Neural progenitor cell (in vitro differentiated cells): ENCODE results near the gene PRCP. TPM values are rescaled to one million over a fixed set of nuclear protein-coding genes. Genes with fewer than 3 reads are reported as not detected.

Source experiments
- DNase-seq: peaks from one replicate; pipeline ENCODE4 v3.0.0-alpha.2; 2016; ENCODE audit warnings: low spot score
- H2AFZ ChIP-seq: fragments of 200-600 bp; sonication (generic); replicated peaks from 2 replicates; pipeline ENCODE4 v1.6.1; 2016; ENCODE audit warnings: antibody characterized with exemption
- H3F3A ChIP-seq: fragments of 200-600 bp; sonication (generic); 2 replicates; pipeline ENCODE4 v1.6.1; 2016; ENCODE audit warnings: antibody characterized with exemption, low read depth
- H3K27ac ChIP-seq: fragments of 200-600 bp; sonication (generic); 2 replicates; pipeline ENCODE4 v1.5.1; 2016; ENCODE audit warnings: mild to moderate bottlenecking
- H3K27me3 ChIP-seq: fragments of 200-600 bp; sonication (generic); 2 replicates; pipeline ENCODE4 v1.6.1; 2016; ENCODE audit warnings: mild to moderate bottlenecking, moderate library complexity
- H3K36me3 ChIP-seq: fragments of 200-600 bp; sonication (generic); 2 replicates; pipeline ENCODE4 v1.5.1; 2016
- H3K4me1 ChIP-seq: fragments of 200-600 bp; sonication (generic); 2 replicates; pipeline ENCODE4 v1.6.1; 2016; ENCODE audit warnings: mixed run types
- H3K4me2 ChIP-seq: fragments of 200-600 bp; sonication (generic); 2 replicates; pipeline ENCODE4 v1.6.1; 2016
- H3K4me3 ChIP-seq: fragments of 200-600 bp; sonication (generic); 2 replicates; pipeline ENCODE4 v1.5.1; 2016
- H3K79me2 ChIP-seq: fragments of 200-600 bp; sonication (generic); 2 replicates; pipeline ENCODE4 v1.6.1; 2016; ENCODE audit warnings: low read depth
- H3K9ac ChIP-seq: fragments of 200-600 bp; sonication (generic); 2 replicates; pipeline ENCODE4 v1.6.1; 2016
- H3K9me3 ChIP-seq: fragments of 200-600 bp; sonication (generic); 2 replicates; pipeline ENCODE4 v1.5.1; 2016; ENCODE audit warnings: low read depth
- H4K20me1 ChIP-seq: fragments of 200-600 bp; sonication (generic); 2 replicates; pipeline ENCODE4 v1.6.1; 2016; ENCODE audit warnings: low read depth
- H3K27ac Mint-ChIP-seq: 3 replicates; pipeline ENCODE4 v1.8.0; 2021; ENCODE audit warnings: mixed read lengths
- H3K27me3 Mint-ChIP-seq: 2 replicates; pipeline ENCODE4 v1.8.0; 2022; ENCODE audit warnings: low read depth, mild to moderate bottlenecking, inconsistent platforms, moderate library complexity, mixed read lengths; ENCODE audit not compliant: insufficient read depth
- H3K36me3 Mint-ChIP-seq: 3 replicates; pipeline ENCODE4 v1.8.0; 2021; ENCODE audit warnings: mixed read lengths
- H3K4me1 Mint-ChIP-seq: 3 replicates; pipeline ENCODE4 v1.8.0; 2021; ENCODE audit warnings: mixed read lengths
- H3K4me3 Mint-ChIP-seq: 3 replicates; pipeline ENCODE4 v1.8.0; 2021; ENCODE audit warnings: mild to moderate bottlenecking, moderate library complexity, mixed read lengths
- H3K9me3 Mint-ChIP-seq: 3 replicates; pipeline ENCODE4 v1.8.0; 2020; ENCODE audit warnings: mixed read lengths
- EZH2 ChIP-seq: fragments of 200-600 bp; sonication (generic); IDR thresholded peaks from 2 replicates; pipeline ENCODE4 v1.6.1; 2017; ENCODE audit warnings: antibody characterized with exemption, mild to moderate bottlenecking, moderate library complexity
- EZH2phosphoT487 ChIP-seq: fragments of 200-600 bp; sonication (generic); IDR thresholded peaks from 2 replicates; pipeline ENCODE4 v1.6.1; 2017; ENCODE audit warnings: antibody characterized with exemption
- total RNA-seq: library from RNA; depleted of rRNA; stranded (reverse); fragments of >200 nt; gene quantifications from 2 replicates; pipeline ENCODE4 v1.2.3, GENCODE V29; 2015; ENCODE audit warnings: low replicate concordance
- TF ChIP-seq, protein P1 (sequence below): fragments of 200-600 bp; sonication (generic); IDR thresholded peaks from 2 replicates; pipeline ENCODE4 v1.5.1; 2017; ENCODE audit warnings: antibody characterized with exemption, mild to moderate bottlenecking

Gene PRCP
- total RNA-seq, 1 donor from 2014 or later: 67.4 TPM

GRCh38 chr11:82899957-82900276 lies 313 bp downstream of the PRCP start:
- Mint-ChIP-seq H3K4me1 (peaks cover 28% of the 10 kb centered on the region), H3K9me3 (no peaks in the 10 kb centered on the region), H3K36me3 (no peaks in the 10 kb centered on the region), H3K27me3 (peaks cover 2% of the 10 kb centered on the region), H3K27ac (peak overlapping the region; percentile 34), H3K4me3 (peak overlapping the region; percentile 97)
- Histone ChIP-seq H3K9me3 (no peaks in the 10 kb centered on the region), H2AFZ (peak overlapping the region; percentile 90), H3K27me3 (no peaks in the 10 kb centered on the region), H3K4me1 (peaks cover 19% of the 10 kb centered on the region), H3K9ac (peak overlapping the region; percentile 39), H3K4me3 (peak overlapping the region; percentile 67), H3K27ac (no peak overlapping the region), H3K4me2 (peak overlapping the region; percentile 92), H3F3A (peaks cover 18% of the 10 kb centered on the region), H3K79me2 (peaks cover 58% of the 10 kb centered on the region), H3K36me3 (no peaks in the 10 kb centered on the region), H4K20me1 (no peaks in the 10 kb centered on the region)
- TF ChIP-seq, protein P1, sequence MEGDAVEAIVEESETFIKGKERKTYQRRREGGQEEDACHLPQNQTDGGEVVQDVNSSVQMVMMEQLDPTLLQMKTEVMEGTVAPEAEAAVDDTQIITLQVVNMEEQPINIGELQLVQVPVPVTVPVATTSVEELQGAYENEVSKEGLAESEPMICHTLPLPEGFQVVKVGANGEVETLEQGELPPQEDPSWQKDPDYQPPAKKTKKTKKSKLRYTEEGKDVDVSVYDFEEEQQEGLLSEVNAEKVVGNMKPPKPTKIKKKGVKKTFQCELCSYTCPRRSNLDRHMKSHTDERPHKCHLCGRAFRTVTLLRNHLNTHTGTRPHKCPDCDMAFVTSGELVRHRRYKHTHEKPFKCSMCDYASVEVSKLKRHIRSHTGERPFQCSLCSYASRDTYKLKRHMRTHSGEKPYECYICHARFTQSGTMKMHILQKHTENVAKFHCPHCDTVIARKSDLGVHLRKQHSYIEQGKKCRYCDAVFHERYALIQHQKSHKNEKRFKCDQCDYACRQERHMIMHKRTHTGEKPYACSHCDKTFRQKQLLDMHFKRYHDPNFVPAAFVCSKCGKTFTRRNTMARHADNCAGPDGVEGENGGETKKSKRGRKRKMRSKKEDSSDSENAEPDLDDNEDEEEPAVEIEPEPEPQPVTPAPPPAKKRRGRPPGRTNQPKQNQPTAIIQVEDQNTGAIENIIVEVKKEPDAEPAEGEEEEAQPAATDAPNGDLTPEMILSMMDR: no peak
- TF ChIP-seq EZH2phosphoT487 (no peak), EZH2 (no peak)
- DNase-seq: no peak

- H3K4me3 Mint-ChIP-seq: peak overlapping the region; percentile 97
- H3K27me3 ChIP-seq: no peaks in the 10 kb centered on the region
- peaks cover 19% of the 10 kb centered on the region for H3K4me1 ChIP-seq
- no peak for TF ChIP-seq EZH2phosphoT487
- TF ChIP-seq EZH2: no peak
- TF ChIP-seq, protein P1: no peak
- peaks cover 28% of the 10 kb centered on the region for H3K4me1 Mint-ChIP-seq
- peak overlapping the region; percentile 34 for H3K27ac Mint-ChIP-seq
- no peaks in the 10 kb centered on the region for H3K9me3 ChIP-seq
- peak overlapping the region; percentile 90 for H2AFZ ChIP-seq
- peaks cover 52% of the 10 kb centered on the region for H3K79me2 ChIP-seq
- H3K4me2 ChIP-seq: peak overlapping the region; percentile 92
- H3K36me3 Mint-ChIP-seq: no peaks in the 10 kb centered on the region
- no peaks in the 10 kb centered on the region for H3K9me3 Mint-ChIP-seq
- H3K36me3 ChIP-seq: no peaks in the 10 kb centered on the region
- no peak overlapping the region for H3K27ac ChIP-seq
- no peak overlapping the region for H3K9ac ChIP-seq
- H3K27me3 Mint-ChIP-seq: peaks cover 2% of the 10 kb centered on the region
- H3K4me3 ChIP-seq: peak overlapping the region; percentile 67
- H4K20me1 ChIP-seq: no peaks in the 10 kb centered on the region
- H3F3A ChIP-seq: peaks cover 18% of the 10 kb centered on the region
- no peak for DNase-seq
Observed at GRCh38 chr11:82899186-82899820, 927 bp downstream of the PRCP start.

DNA sequence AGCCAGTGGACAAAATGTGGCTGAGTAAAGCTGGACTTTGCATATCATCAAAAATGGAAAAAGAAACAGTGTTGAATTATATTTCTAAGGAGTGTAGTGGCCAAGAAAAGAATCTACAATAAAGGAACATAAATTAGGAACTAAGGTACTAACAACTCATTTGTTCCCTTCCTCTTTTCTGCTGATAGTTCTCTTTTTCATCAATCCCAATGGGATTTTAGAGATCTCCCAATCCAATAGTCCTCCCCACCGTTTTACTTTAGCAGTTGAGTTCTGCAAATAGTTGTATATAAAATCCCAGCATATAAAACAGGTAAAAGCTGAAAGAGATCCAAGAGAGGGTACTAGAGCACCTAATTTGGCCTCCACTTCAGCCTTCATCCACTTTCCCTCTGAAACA lies 2.0 kb downstream of the PRCP start:
- no peaks in the 10 kb centered on the region for H3K36me3 Mint-ChIP-seq

More for the DNA sequence above, 2.0 kb downstream of the PRCP start:
- no peak overlapping the region for H3K27ac Mint-ChIP-seq
- no peak for DNase-seq
- TF ChIP-seq, protein P1: no peak
- TF ChIP-seq EZH2phosphoT487: no peak
- TF ChIP-seq EZH2: no peak
- H4K20me1 ChIP-seq: no peaks in the 10 kb centered on the region
- no peak overlapping the region for H3K4me3 Mint-ChIP-seq
- no peaks in the 10 kb centered on the region for H3K27me3 ChIP-seq
- peaks cover 28% of the 10 kb centered on the region for H3K4me1 Mint-ChIP-seq
- no peak overlapping the region for H3K9ac ChIP-seq
- no peaks in the 10 kb centered on the region for H3K9me3 Mint-ChIP-seq
- H2AFZ ChIP-seq: no peak overlapping the region
- no peak overlapping the region for H3K27ac ChIP-seq
- H3K27me3 Mint-ChIP-seq: peaks cover 2% of the 10 kb centered on the region
- H3K9me3 ChIP-seq: no peaks in the 10 kb centered on the region
- peaks cover 13% of the 10 kb centered on the region for H3F3A ChIP-seq
- H3K4me1 ChIP-seq: peaks cover 19% of the 10 kb centered on the region
- no peaks in the 10 kb centered on the region for H3K36me3 ChIP-seq
- H3K79me2 ChIP-seq: peaks cover 41% of the 10 kb centered on the region
- H3K4me2 ChIP-seq: no peak overlapping the region
- no peak overlapping the region for H3K4me3 ChIP-seq
